Vagina (tissue), 2 donors: ENCODE measurements around the gene TBCEL. TPM values are rescaled to one million over a fixed set of nuclear protein-coding genes. Genes with fewer than 3 reads are reported as not detected.

Experiments
- DNase-seq, 2 donors: peaks; one replicate each; pipeline ENCODE4 v3.0.0-alpha.2; 2017; ENCODE audit errors: extremely low spot score in 2 of 2
- H3K27ac ChIP-seq: fragments of 200-600 bp; sonication (generic); one replicate; pipeline ENCODE4 v1.5.1; 2019
- H3K27me3 ChIP-seq: fragments of 200-600 bp; sonication (generic); one replicate; pipeline ENCODE4 v1.5.1; 2019
- H3K36me3 ChIP-seq, 2 donors: fragments of 200-600 bp; sonication (generic); one replicate each; pipeline ENCODE4 v1.5.1; 2017 to 2019
- H3K4me1 ChIP-seq: fragments of 200-600 bp; sonication (generic); one replicate; pipeline ENCODE4 v1.5.1; 2019
- H3K4me3 ChIP-seq, 2 donors: fragments of 200-600 bp; sonication (generic); 1 replicate in 1 of 2; 2 replicates in 1 of 2; pipeline ENCODE4 v1.5.1; 2016 to 2019
- H3K9me3 ChIP-seq: fragments of 200-600 bp; sonication (generic); one replicate; pipeline ENCODE4 v1.5.1; 2019
- POLR2A ChIP-seq, 2 donors: fragments of 450-650 bp; IDR thresholded peaks; one replicate each; pipeline ENCODE4 v1.6.1; 2017; ENCODE audit warnings: antibody characterized with exemption in 2 of 2, mild to moderate bottlenecking in 2 of 2, moderate library complexity in 2 of 2
- POLR2AphosphoS5 ChIP-seq, 2 donors: sonication (generic); formaldehyde crosslinking; IDR thresholded peaks; one replicate each; pipeline ENCODE4 v1.9.0; 2017; ENCODE audit warnings: antibody characterized with exemption in 2 of 2, mild to moderate bottlenecking in 2 of 2, low read depth in 1 of 2; ENCODE audit not compliant: insufficient read depth in 1 of 2
- intact Hi-C: fragments of 100-400 bp; cut with DNase I; formaldehyde crosslinking; loops from one replicate; pipeline ENCODE4 v1.15.1; 2023
- total RNA-seq: library from RNA; depleted of rRNA; stranded (reverse); fragments of >200 nt; gene quantifications from one replicate; pipeline ENCODE4 v1.2.3, GENCODE V29; 2016
- TF ChIP-seq, protein P1 (sequence below), 3 experiments: fragments of 450-650 bp in 2 of 3; fragments of 200-600 bp in 1 of 3; sonication (generic) in 1 of 3; IDR thresholded peaks; one replicate each; pipeline ENCODE4 v1.5.1; 2017 to 2019; ENCODE audit warnings: antibody characterized with exemption in 3 of 3, mild to moderate bottlenecking in 2 of 3, moderate library complexity in 2 of 3

Gene TBCEL
- total RNA-seq, 1 donor from 2014 or later = 19.2 TPM

DNA sequence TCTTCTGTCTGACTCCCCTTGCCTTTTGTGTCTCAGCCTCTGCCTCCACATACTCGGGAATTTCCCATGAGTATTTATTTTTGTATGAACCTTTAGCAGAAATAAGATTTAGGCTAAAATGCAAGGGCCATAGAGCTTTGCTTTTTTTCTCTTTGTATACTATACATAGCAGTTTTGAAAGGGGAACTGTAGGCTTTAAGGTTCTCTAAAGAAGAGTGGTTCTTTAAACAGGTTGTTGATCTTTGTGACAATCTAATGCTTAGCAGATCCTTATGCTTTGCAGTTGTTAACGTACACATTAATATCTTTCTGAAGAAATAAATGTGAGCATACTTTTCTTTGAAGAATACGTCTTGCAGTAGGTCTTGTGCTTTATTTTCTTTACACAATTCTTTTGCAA, 35.0 kb downstream of the TBCEL start:
- Histone ChIP-seq H3K9me3 (no peaks in the 10 kb centered on the region), H3K27me3 (no peaks in the 10 kb centered on the region), H3K27ac (no peak overlapping the region), H3K4me3 (no peak overlapping the region), H3K4me1 (no peaks in the 10 kb centered on the region), H3K36me3 (peaks cover 0 to 21% of the 10 kb centered on the region in 2 donors)
- intact Hi-C loops = no loop called here
- no peak for DNase-seq
- TF ChIP-seq POLR2AphosphoS5 (IDR thresholded peaks at IDR 0.05; ENCODE audit: insufficient read depth in 1 of 2, low read depth in 1 of 2) (no peak), POLR2A (IDR thresholded peaks at IDR 0.05) (no peak)
- TF ChIP-seq, protein P1, sequence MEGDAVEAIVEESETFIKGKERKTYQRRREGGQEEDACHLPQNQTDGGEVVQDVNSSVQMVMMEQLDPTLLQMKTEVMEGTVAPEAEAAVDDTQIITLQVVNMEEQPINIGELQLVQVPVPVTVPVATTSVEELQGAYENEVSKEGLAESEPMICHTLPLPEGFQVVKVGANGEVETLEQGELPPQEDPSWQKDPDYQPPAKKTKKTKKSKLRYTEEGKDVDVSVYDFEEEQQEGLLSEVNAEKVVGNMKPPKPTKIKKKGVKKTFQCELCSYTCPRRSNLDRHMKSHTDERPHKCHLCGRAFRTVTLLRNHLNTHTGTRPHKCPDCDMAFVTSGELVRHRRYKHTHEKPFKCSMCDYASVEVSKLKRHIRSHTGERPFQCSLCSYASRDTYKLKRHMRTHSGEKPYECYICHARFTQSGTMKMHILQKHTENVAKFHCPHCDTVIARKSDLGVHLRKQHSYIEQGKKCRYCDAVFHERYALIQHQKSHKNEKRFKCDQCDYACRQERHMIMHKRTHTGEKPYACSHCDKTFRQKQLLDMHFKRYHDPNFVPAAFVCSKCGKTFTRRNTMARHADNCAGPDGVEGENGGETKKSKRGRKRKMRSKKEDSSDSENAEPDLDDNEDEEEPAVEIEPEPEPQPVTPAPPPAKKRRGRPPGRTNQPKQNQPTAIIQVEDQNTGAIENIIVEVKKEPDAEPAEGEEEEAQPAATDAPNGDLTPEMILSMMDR (IDR thresholded peaks at IDR 0.05) = no peak

- no peaks in the 10 kb centered on the region for H3K27me3 ChIP-seq
- no peaks in the 10 kb centered on the region for H3K9me3 ChIP-seq
- intact Hi-C loops = no loop called here
- peaks cover 0 to 19% of the 10 kb centered on the region in 2 donors for H3K36me3 ChIP-seq
- H3K4me1 ChIP-seq = no peaks in the 10 kb centered on the region
- TF ChIP-seq POLR2AphosphoS5 (IDR thresholded peaks at IDR 0.05; ENCODE audit: insufficient read depth in 1 of 2, low read depth in 1 of 2) (no peak), POLR2A (IDR thresholded peaks at IDR 0.05) (no peak)
- TF ChIP-seq, protein P1 (IDR thresholded peaks at IDR 0.05) = no peak
- no peak overlapping the region for H3K4me3 ChIP-seq
- H3K27ac ChIP-seq = no peak overlapping the region
- no peak for DNase-seq
Observed at GRCh38 chr11:121059605-121060004, 35.7 kb downstream of the TBCEL start.

DNA sequence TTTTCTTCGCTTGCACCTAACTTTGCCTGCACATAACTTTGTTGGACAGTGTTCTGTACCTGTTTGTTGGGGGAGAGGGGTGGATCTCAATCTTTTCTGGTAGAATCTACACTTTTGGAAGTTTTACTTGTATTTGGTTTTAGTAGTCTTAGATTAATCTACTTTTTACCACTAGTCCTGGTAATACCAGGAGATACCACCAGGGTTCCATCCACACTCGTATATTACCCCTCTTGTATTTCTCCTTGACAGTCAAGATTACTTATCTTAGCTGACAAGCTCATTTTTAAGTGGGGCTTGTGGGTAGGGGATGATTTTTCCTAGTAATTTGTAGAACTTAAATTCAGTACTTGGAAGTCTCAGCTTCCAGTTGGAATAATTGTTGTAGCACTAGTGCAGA, 39.8 kb downstream of the TBCEL start:
- Histone ChIP-seq H3K9me3 (no peaks in the 10 kb centered on the region), H3K4me3 (no peak overlapping the region), H3K4me1 (no peaks in the 10 kb centered on the region), H3K36me3 (peaks cover 0 to 5% of the 10 kb centered on the region in 2 donors), H3K27ac (no peak overlapping the region), H3K27me3 (no peaks in the 10 kb centered on the region)
- no peak for DNase-seq
- TF ChIP-seq, protein P1 (IDR thresholded peaks at IDR 0.05) = peak in 1 of 3 experiments; percentile 13
- no peak for TF ChIP-seq POLR2AphosphoS5 (IDR thresholded peaks at IDR 0.05; ENCODE audit: insufficient read depth in 1 of 2, low read depth in 1 of 2)
- intact Hi-C loops = no loop called here

DNA sequence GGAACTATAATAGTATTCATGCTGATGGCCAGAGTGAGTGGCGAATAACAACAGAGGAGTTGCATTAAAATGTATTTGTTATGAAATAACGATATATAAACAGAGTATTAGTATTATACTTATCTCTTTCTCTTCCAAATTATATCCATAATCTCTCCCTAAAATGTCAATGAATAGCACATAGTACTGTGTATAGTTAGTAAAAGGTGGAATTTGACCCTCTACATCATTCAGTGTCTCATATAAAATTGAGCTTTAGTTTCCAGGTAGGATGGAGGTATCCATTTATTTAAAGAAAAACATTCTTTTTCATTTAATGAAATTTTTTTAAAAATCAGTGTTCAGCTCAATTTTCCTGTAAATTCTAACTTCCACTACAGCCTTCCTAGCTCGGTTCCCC, 42.7 kb downstream of the TBCEL start:
- no peak overlapping the region for H3K4me3 ChIP-seq
- H3K4me1 ChIP-seq = no peaks in the 10 kb centered on the region
- peaks cover 0 to under 1% of the 10 kb centered on the region in 2 donors for H3K36me3 ChIP-seq
- intact Hi-C loops = no loop called here
- H3K27ac ChIP-seq = no peak overlapping the region
- TF ChIP-seq POLR2A (IDR thresholded peaks at IDR 0.05) = no peak
- TF ChIP-seq, protein P1 (IDR thresholded peaks at IDR 0.05) = no peak
- TF ChIP-seq POLR2AphosphoS5 (IDR thresholded peaks at IDR 0.05; ENCODE audit: insufficient read depth in 1 of 2, low read depth in 1 of 2) = no peak
- no peak for DNase-seq
- H3K27me3 ChIP-seq = no peaks in the 10 kb centered on the region
- H3K9me3 ChIP-seq = no peaks in the 10 kb centered on the region

DNA sequence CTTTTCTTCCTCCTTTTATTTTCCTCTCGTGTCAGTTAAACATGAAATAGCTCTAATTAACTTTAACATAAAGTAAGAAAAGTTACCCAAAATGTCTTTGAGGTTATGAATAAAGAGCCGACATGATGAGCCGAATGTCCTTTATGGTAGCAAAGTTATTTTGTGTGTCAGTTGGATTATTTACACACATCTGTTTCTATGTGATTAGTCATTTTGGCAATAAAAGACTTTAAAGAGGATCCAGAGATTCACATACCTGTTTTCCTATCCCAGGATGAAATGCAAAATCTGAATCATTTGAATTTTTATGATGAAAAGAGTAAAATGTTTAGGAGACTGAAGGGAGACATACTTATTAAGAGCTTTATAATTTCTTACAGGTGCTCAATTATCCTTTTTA, 43.1 kb downstream of the TBCEL start:
- no peaks in the 10 kb centered on the region for H3K4me1 ChIP-seq
- H3K27me3 ChIP-seq = no peaks in the 10 kb centered on the region
- no peaks in the 10 kb centered on the region for H3K36me3 ChIP-seq
- H3K4me3 ChIP-seq = no peak overlapping the region
- TF ChIP-seq, protein P1 (IDR thresholded peaks at IDR 0.05) = no peak
- TF ChIP-seq POLR2A (IDR thresholded peaks at IDR 0.05) (no peak), POLR2AphosphoS5 (IDR thresholded peaks at IDR 0.05; ENCODE audit: insufficient read depth in 1 of 2, low read depth in 1 of 2) (no peak)
- no peak overlapping the region for H3K27ac ChIP-seq
- H3K9me3 ChIP-seq = no peaks in the 10 kb centered on the region
- intact Hi-C loops = no loop called here
- DNase-seq = no peak
